Fibroblast of mammary gland (primary cell): ENCODE results near the gene ALPG.
"Not testable (repeated sequence)": the region's sequence is repeated elsewhere in the genome, so short reads cannot be mapped to it uniquely, and the experiment has no call there.

Experiments
- DNase-seq: peaks from one replicate; pipeline ENCODE4 v3.0.0-alpha.2; 2010; ENCODE audit warnings: low read depth
- H3K4me3 ChIP-seq: 2 replicates; pipeline ENCODE4 v1.5.1; 2011; ENCODE audit warnings: low read depth, mild to moderate bottlenecking, low read length, moderate library complexity; ENCODE audit not compliant: control insufficient read depth
- TF ChIP-seq, protein P1 (sequence below): conservative IDR thresholded peaks from 2 replicates; pipeline ENCODE4 v1.5.1; 2011; ENCODE audit warnings: low read depth, low read length, inconsistent platforms; ENCODE audit not compliant: control insufficient read depth, insufficient read depth

ALPG gene

DNA sequence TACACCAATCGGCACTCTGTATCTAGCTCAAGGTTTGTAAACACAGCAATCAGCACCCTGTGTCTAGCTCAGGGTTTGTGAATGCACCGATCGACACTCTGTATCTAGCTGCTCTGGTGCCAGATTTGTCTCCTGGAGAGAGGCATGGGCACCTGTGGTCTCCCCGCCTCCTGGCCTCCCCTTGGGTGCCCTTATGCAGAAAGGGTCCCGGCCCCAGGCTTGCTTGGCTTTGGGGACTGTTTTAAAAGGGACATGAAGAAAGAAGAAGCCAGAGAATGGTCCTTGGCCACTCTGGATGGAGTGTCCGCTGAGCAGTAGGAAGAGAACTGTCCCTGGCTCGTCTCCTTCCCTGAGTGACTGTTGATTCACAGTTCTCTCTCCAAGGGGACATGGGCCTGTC lies 39.6 kb upstream of the ALPG start:
- no peak for DNase-seq
- TF ChIP-seq, protein P1, sequence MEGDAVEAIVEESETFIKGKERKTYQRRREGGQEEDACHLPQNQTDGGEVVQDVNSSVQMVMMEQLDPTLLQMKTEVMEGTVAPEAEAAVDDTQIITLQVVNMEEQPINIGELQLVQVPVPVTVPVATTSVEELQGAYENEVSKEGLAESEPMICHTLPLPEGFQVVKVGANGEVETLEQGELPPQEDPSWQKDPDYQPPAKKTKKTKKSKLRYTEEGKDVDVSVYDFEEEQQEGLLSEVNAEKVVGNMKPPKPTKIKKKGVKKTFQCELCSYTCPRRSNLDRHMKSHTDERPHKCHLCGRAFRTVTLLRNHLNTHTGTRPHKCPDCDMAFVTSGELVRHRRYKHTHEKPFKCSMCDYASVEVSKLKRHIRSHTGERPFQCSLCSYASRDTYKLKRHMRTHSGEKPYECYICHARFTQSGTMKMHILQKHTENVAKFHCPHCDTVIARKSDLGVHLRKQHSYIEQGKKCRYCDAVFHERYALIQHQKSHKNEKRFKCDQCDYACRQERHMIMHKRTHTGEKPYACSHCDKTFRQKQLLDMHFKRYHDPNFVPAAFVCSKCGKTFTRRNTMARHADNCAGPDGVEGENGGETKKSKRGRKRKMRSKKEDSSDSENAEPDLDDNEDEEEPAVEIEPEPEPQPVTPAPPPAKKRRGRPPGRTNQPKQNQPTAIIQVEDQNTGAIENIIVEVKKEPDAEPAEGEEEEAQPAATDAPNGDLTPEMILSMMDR, result no peak

DNA sequence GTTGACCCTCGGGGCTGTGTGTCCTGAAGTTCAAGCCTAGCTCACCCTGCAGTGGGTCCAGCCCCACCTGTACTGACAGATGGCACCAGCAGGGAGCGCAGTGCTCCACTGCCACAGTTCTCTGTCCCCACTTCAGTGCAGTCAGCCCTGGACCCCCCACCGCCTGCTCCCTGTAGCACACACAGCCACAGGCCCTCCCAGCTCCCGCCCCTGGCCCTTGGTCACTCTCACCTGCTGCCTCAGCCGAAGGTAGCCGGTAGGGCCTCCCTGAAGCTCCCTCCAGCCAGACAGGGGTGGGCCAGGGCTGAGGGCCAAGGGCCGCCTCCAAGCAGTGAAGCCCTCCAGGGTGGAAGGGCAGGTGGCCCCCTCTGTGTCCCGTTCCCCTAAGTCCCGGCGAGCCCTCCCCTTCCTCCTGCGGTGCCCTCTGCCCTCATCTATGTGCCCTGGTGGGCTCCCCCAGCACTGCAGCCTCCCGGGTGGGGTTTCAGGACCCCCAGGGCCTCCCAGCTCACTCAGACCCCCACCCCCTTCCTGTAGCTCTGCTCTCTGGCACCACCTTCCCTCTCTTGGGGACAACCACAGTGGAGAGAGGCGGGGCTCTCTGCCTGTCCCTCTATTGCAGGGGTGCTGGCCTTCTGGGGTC lies 38.9 kb upstream of the ALPG start:
- H3K4me3 ChIP-seq, result no peak overlapping the region
- no peak for DNase-seq
- TF ChIP-seq, protein P1, result peak; percentile 2

More for the DNA sequence above, 39.6 kb upstream of the ALPG start:
- no peak overlapping the region for H3K4me3 ChIP-seq

GRCh38 chr2:232368311-232368731 lies 38.3 kb upstream of the ALPG start:
- H3K4me3 ChIP-seq, result no peak overlapping the region
- TF ChIP-seq, protein P1, result no peak
- no peak for DNase-seq

- TF ChIP-seq, protein P1, result no peak
- H3K4me3 ChIP-seq, result no peak overlapping the region
- no peak for DNase-seq
Observed at GRCh38 chr2:232369126-232369951, 37.3 kb upstream of the ALPG start.

GRCh38 chr2:232370007-232370406 lies 36.6 kb upstream of the ALPG start:
- H3K4me3 ChIP-seq, DNase-seq: not testable (repeated sequence)

DNA sequence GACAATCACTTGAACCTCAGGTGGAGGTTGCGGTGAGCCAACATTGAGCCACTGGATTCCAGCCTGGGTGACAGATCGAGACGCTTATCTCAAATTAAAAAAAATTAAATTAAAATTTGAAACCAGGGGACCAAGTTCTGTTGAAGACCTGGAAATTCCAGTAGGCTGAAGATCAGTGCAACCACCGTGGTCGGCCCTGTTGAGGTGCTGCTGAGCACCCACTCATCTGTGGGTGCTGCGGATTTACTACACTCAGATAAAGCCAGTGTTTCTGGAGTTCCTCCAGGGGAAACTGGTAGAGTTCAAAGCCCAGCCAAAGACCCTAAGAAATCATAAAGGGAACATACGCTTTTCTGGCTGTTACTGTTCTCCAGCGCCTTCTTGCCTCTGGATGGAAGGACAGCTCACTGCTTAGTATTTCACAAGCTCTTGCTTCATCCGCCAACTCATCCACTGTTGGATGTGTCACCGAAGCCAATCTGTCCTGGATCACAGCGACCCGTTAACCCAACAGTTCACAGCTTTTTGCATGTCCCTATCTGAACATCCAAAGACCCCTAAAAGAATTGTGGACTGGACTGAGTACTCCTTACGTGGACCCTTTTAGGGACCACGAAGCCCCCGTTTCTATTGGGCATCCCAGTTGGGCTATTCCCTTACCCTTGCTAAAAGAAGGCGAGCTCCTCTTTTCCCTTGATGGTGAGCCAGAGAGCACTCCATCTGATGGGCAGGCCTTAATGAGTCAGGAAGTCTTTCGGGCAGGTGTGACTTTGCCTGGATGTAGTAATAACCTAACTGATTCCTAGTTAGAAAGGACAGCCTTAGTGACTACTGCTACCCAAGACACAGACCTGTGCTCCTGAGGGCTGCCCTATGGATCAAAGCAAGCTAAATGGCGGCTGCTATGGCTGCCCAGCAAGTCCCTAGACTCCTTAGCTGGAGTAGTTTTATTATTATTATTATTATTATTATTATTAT lies 34.1 kb upstream of the ALPG start:
- TF ChIP-seq, protein P1, result no peak
- no peak overlapping the region for H3K4me3 ChIP-seq
- peak; percentile 76 for DNase-seq
